AG09319 (cell line): ENCODE measurements around the gene ZMYND10.

Experiments
- DNase-seq: peaks from one replicate; pipeline ENCODE4 v3.0.0-alpha.2; 2010; ENCODE audit warnings: low read depth; ENCODE audit errors: extremely low read depth
- CTCF ChIP-seq: IDR thresholded peaks from 2 replicates; pipeline ENCODE4 v1.5.1; 2011; ENCODE audit warnings: low read depth, mild to moderate bottlenecking, inconsistent platforms, low read length, moderate library complexity

The ZMYND10 gene

GRCh38 chr3:50319894-50320625, 25.5 kb downstream of the ZMYND10 start:
- no peak for TF ChIP-seq CTCF
- no peak for DNase-seq

DNA sequence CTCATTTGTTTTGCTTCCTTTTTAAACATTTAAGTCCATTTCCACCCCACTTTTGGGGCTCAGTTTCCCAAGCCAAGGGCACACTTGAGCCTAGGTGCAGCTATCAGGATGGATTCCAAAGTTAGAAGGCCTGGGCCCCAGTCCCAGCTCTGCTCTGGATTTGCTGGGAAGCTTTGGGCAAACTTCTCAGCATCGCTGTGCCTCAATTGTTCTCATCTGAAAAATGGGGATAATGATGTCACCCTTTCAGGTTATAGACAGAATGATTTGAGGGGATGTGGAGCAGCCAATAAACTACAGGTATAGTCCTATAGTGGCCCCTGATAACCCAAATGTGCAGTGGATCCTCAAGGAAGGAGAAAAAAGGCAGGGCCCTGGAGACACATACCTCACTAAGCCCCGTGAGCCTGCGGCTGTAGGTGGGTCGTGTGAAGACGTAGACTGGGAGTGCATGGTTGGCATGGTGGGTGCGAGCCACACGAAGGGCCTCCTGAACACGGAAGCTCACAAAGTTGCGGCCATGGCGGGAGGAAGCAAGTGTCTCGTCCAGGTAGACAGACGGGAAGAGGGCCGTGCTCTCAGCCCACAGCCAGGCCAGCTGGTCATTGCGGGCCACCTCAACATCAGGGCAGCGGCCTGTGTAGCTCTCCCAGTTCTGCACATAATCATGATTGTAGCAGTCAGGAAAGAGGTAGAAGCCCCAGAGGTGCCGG, 26.2 kb downstream of the ZMYND10 start:
- DNase-seq = no peak

DNA sequence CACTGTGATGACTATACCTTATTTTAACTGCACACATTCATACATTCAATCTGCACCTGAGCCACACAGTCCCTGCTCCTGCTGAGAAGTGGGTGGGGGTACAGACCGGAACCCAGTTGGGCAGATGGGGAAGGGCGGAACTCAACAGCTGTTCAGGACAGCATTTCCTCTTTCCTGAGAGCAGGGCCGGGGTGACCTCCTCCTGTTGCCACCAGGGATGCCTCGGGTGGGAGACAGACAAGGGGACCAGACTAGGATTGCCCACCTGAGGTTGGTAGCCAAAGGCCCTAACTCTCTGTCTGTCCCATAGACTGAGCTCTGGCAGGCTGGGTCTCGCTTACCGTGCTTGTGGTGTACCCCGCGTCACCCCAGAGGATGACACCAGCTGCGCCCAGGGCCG, 26.9 kb downstream of the ZMYND10 start:
- TF ChIP-seq CTCF = no peak

More for the DNA sequence above, 26.2 kb downstream of the ZMYND10 start:
- no peak for TF ChIP-seq CTCF

DNA sequence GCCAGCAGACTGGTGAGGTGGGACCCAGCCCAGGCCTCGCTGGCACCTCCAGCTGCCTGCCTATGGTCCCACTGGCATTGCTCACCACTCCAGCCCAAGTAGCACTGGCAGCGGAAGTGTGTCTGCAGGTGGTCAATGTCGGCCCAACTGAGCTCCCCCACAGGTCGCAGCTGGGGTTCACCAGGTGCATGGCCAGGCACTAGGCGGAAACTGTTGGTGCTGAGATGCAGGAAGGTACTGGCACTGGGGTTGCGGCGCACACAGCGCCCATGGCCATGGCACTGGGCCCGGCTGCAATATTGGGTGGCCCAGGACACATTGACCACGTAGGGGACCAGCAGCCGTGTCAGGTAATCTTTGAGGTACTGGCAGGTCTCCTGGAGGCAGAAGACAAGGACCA, 27.4 kb downstream of the ZMYND10 start:
- DNase-seq = no peak
- no peak for TF ChIP-seq CTCF

More for the DNA sequence above, 26.9 kb downstream of the ZMYND10 start:
- DNase-seq = no peak

- TF ChIP-seq CTCF = no peak
- no peak for DNase-seq
Measured at GRCh38 chr3:50317300-50317699, 28.2 kb downstream of the ZMYND10 start.

GRCh38 chr3:50316657-50317242, 28.8 kb downstream of the ZMYND10 start:
- no peak for TF ChIP-seq CTCF
- DNase-seq = no peak

- no peak for DNase-seq
- no peak for TF ChIP-seq CTCF
Measured at GRCh38 chr3:50314816-50315215, 30.7 kb downstream of the ZMYND10 start.
